H1 (cell line): ENCODE results near the gene NGEF. TPM values are rescaled to one million over a fixed set of nuclear protein-coding genes. Genes with fewer than 3 reads are reported as not detected.

Experiments used
- CHD1 ChIP-seq: IDR thresholded peaks from 2 replicates; pipeline ENCODE4 v1.6.1; 2012; ENCODE audit warnings: low read depth, low read length, improper control_type of control experiment
- EP300 ChIP-seq, 2 experiments: IDR thresholded peaks; 1 replicate in 1 of 2; 2 replicates in 1 of 2; pipeline ENCODE4 v1.6.1; 2011 to 2012; ENCODE audit warnings: low read depth in 2 of 2, low read length in 2 of 2, mild to moderate bottlenecking in 2 of 2, borderline replicate concordance in 1 of 2, inconsistent platforms in 1 of 2, moderate library complexity in 1 of 2
- GTF2F1 ChIP-seq: IDR thresholded peaks from 2 replicates; pipeline ENCODE4 v1.6.1; 2012; ENCODE audit warnings: low read depth, low read length, improper control_type of control experiment, borderline replicate concordance
- HDAC2 ChIP-seq, 2 experiments: fragments of 300-600 bp in 1 of 2; sonication (generic) in 1 of 2; IDR thresholded peaks; 2 replicates each; pipeline ENCODE4 v1.6.1; 2011 to 2012; ENCODE audit warnings: low read depth in 2 of 2, low read length in 2 of 2, mild to moderate bottlenecking in 2 of 2, moderate library complexity in 2 of 2, borderline replicate concordance in 1 of 2, inconsistent platforms in 1 of 2
- JUND ChIP-seq: IDR thresholded peaks from 2 replicates; pipeline ENCODE4 v1.6.1; 2011; ENCODE audit warnings: mild to moderate bottlenecking, improper control_type of control experiment, low read length
- MAFK ChIP-seq: IDR thresholded peaks from 2 replicates; pipeline ENCODE4 v1.6.1; 2012; ENCODE audit warnings: low read depth, mild to moderate bottlenecking, improper control_type of control experiment, low read length
- POLR2A ChIP-seq, 2 experiments: IDR thresholded peaks; 1 replicate in 1 of 2; 2 replicates in 1 of 2; pipeline ENCODE4 v1.6.1; 2011; ENCODE audit warnings: low read depth in 2 of 2, low read length in 2 of 2, mild to moderate bottlenecking in 2 of 2; ENCODE audit errors: control extremely low read depth in 1 of 2
- RXRA ChIP-seq: IDR thresholded peaks from 2 replicates; pipeline ENCODE4 v1.6.1; 2011; ENCODE audit warnings: low read depth, mild to moderate bottlenecking, low read length, moderate library complexity; ENCODE audit not compliant: insufficient read depth
- polyA plus RNA-seq, 7 experiments: library from polyadenylated mRNA; depleted of rRNA in 3 of 7; stranded (reverse) in 5 of 7; unstranded in 2 of 7; fragments of >200 nt in 5 of 7; fragments of 200-250 nt in 2 of 7; gene quantifications; 1 replicate in 5 of 7; 2 replicates in 1 of 7; 4 replicates in 1 of 7; pipeline versions ENCODE4 v1.2.1 to v1.2.3, GENCODE V29; 2011 to 2013; ENCODE audit warnings: missing spikeins in 2 of 7, mixed read lengths in 2 of 7
- total RNA-seq: library from RNA; stranded (reverse); fragmentation: NEBNext Ultra II Directional; extraction: Animal tissue kit (Norgen Biotek cat#: 25700); gene quantifications from 2 replicates; pipeline ENCODE4 v1.2.1, GENCODE V29; 2021
- TF ChIP-seq, protein P1 (sequence below): fragments of 300-600 bp; sonication (generic); IDR thresholded peaks from 2 replicates; pipeline ENCODE4 v1.7.1; 2012; ENCODE audit warnings: low read length, moderate library complexity, mild to moderate bottlenecking, inconsistent platforms; ENCODE audit not compliant: insufficient replicate concordance
- TF ChIP-seq, protein P2 (sequence below): IDR thresholded peaks from 2 replicates; pipeline ENCODE4 v1.6.1; 2012; ENCODE audit warnings: inconsistent platforms

NGEF gene
- total and polyA plus RNA-seq, 2 of the 8 experiments (the other 6 are each of a cell fraction or from before 2014, with no cell fraction given): 2.7 to 3.2 TPM

DNA sequence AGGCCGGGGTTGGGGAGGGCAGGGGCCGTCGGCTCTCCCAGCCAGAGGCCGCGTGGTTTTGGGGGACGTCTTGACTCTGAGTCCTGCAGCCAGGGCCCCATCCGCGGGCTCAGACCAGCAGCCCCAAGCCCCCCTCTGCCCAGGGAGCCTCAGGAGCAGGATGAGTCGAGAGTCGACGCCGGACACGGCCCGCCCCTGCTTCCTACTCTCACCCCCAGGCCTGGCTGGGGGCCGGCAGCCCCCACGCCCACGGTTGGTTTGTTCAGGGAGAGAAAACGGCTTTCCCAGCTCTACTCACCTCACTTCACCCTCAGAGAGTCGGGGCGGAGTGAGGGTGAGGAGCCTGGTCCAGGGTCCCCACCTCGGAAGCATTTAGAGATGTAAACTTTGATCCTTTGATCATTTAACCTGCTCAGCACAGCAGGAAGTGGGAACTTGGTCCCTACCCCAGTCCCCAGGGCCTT, 136.0 kb downstream of the NGEF start (continued):
- TF ChIP-seq, protein P1, sequence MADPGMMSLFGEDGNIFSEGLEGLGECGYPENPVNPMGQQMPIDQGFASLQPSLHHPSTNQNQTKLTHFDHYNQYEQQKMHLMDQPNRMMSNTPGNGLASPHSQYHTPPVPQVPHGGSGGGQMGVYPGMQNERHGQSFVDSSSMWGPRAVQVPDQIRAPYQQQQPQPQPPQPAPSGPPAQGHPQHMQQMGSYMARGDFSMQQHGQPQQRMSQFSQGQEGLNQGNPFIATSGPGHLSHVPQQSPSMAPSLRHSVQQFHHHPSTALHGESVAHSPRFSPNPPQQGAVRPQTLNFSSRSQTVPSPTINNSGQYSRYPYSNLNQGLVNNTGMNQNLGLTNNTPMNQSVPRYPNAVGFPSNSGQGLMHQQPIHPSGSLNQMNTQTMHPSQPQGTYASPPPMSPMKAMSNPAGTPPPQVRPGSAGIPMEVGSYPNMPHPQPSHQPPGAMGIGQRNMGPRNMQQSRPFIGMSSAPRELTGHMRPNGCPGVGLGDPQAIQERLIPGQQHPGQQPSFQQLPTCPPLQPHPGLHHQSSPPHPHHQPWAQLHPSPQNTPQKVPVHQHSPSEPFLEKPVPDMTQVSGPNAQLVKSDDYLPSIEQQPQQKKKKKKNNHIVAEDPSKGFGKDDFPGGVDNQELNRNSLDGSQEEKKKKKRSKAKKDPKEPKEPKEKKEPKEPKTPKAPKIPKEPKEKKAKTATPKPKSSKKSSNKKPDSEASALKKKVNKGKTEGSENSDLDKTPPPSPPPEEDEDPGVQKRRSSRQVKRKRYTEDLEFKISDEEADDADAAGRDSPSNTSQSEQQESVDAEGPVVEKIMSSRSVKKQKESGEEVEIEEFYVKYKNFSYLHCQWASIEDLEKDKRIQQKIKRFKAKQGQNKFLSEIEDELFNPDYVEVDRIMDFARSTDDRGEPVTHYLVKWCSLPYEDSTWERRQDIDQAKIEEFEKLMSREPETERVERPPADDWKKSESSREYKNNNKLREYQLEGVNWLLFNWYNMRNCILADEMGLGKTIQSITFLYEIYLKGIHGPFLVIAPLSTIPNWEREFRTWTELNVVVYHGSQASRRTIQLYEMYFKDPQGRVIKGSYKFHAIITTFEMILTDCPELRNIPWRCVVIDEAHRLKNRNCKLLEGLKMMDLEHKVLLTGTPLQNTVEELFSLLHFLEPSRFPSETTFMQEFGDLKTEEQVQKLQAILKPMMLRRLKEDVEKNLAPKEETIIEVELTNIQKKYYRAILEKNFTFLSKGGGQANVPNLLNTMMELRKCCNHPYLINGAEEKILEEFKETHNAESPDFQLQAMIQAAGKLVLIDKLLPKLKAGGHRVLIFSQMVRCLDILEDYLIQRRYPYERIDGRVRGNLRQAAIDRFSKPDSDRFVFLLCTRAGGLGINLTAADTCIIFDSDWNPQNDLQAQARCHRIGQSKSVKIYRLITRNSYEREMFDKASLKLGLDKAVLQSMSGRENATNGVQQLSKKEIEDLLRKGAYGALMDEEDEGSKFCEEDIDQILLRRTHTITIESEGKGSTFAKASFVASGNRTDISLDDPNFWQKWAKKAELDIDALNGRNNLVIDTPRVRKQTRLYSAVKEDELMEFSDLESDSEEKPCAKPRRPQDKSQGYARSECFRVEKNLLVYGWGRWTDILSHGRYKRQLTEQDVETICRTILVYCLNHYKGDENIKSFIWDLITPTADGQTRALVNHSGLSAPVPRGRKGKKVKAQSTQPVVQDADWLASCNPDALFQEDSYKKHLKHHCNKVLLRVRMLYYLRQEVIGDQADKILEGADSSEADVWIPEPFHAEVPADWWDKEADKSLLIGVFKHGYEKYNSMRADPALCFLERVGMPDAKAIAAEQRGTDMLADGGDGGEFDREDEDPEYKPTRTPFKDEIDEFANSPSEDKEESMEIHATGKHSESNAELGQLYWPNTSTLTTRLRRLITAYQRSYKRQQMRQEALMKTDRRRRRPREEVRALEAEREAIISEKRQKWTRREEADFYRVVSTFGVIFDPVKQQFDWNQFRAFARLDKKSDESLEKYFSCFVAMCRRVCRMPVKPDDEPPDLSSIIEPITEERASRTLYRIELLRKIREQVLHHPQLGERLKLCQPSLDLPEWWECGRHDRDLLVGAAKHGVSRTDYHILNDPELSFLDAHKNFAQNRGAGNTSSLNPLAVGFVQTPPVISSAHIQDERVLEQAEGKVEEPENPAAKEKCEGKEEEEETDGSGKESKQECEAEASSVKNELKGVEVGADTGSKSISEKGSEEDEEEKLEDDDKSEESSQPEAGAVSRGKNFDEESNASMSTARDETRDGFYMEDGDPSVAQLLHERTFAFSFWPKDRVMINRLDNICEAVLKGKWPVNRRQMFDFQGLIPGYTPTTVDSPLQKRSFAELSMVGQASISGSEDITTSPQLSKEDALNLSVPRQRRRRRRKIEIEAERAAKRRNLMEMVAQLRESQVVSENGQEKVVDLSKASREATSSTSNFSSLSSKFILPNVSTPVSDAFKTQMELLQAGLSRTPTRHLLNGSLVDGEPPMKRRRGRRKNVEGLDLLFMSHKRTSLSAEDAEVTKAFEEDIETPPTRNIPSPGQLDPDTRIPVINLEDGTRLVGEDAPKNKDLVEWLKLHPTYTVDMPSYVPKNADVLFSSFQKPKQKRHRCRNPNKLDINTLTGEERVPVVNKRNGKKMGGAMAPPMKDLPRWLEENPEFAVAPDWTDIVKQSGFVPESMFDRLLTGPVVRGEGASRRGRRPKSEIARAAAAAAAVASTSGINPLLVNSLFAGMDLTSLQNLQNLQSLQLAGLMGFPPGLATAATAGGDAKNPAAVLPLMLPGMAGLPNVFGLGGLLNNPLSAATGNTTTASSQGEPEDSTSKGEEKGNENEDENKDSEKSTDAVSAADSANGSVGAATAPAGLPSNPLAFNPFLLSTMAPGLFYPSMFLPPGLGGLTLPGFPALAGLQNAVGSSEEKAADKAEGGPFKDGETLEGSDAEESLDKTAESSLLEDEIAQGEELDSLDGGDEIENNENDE: no peak
- TF ChIP-seq MAFK: no peak
- TF ChIP-seq GTF2F1: no peak
- no peak for TF ChIP-seq POLR2A (IDR thresholded peaks at IDR 0.05; ENCODE audit: control extremely low read depth in 1 of 2, low read depth in 2 of 2, low read length in 2 of 2)
- TF ChIP-seq, protein P2, sequence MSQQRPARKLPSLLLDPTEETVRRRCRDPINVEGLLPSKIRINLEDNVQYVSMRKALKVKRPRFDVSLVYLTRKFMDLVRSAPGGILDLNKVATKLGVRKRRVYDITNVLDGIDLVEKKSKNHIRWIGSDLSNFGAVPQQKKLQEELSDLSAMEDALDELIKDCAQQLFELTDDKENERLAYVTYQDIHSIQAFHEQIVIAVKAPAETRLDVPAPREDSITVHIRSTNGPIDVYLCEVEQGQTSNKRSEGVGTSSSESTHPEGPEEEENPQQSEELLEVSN: no peak
- TF ChIP-seq EP300 (IDR thresholded peaks at IDR 0.05; ENCODE audit: borderline replicate concordance in 1 of 2, low read depth in 2 of 2, low read length in 2 of 2): no peak
- TF ChIP-seq JUND: no peak
- TF ChIP-seq RXRA: no peak
- TF ChIP-seq CHD1: no peak
- no peak for TF ChIP-seq HDAC2 (IDR thresholded peaks at IDR 0.05; ENCODE audit: borderline replicate concordance in 1 of 2, low read depth in 2 of 2, low read length in 2 of 2)
